Motor neuron (in vitro differentiated cells): Measurements from ENCODE around the gene HHIP. TPM values are rescaled to one million over a fixed set of nuclear protein-coding genes. Genes with fewer than 3 reads are reported as not detected.

Source experiments
- ATAC-seq, 8 experiments: fragments of 200-7000 bp; cut with Tn5 transposase; replicated peaks in 6 of 8; 2 replicates each; pipeline ENCODE4 v1.8.0; 2021; ENCODE audit warnings: mild to moderate bottlenecking in 8 of 8, moderate library complexity in 8 of 8
- H3K27ac ChIP-seq, 2 donors: fragments of 250-450 bp; sonication (Bioruptor Pico); 2 replicates each; pipeline ENCODE4 v1.9.0; 2021; ENCODE audit warnings: antibody characterized with exemption in 2 of 2, mild to moderate bottlenecking in 2 of 2, moderate library complexity in 1 of 2
- H3K4me1 ChIP-seq, 2 donors: fragments of 250-450 bp; sonication (Bioruptor Pico); replicated peaks in 1 of 2; 2 replicates each; pipeline ENCODE4 v1.6.1; 2021; ENCODE audit warnings: antibody characterized with exemption in 2 of 2, mild to moderate bottlenecking in 2 of 2, moderate library complexity in 1 of 2
- H3K4me3 ChIP-seq, 5 donors: fragments of 250-450 bp; sonication (Bioruptor Pico); 2 replicates each; pipeline ENCODE4 v1.9.0; 2021; ENCODE audit warnings: antibody characterized with exemption in 5 of 5, mild to moderate bottlenecking in 5 of 5, moderate library complexity in 4 of 5
- WGBS, 10 experiments: fragments of 450-650 bp; shearing (Covaris generic); methylation state at CpG; one replicate each; pipeline ENCODE4 v1.0.0; 2022; 5-methylcytosine and 5-hydroxymethylcytosine counted together
- in situ Hi-C, 9 experiments: fragments of 400-800 bp; cut with MboI; loops; one replicate each; pipeline ENCODE4 v1.15.0; 2021; ENCODE audit warnings: low sequenced_read_pairs in 9 of 9, low pct_unique_long_range_greater_than_20kb in 2 of 9; ENCODE audit not compliant: unreplicated experiment in 9 of 9
- total RNA-seq, 8 experiments: library from RNA; unstranded; fragments of 300-600 nt; gene quantifications; 2 replicates each; pipeline versions ENCODE4 v1.2.3 to v1.2.4, GENCODE V29; 2022

Gene HHIP
- total RNA-seq, 8 experiments from 2014 or later, result 0.25 to 7.8 (median 3.7) TPM

DNA sequence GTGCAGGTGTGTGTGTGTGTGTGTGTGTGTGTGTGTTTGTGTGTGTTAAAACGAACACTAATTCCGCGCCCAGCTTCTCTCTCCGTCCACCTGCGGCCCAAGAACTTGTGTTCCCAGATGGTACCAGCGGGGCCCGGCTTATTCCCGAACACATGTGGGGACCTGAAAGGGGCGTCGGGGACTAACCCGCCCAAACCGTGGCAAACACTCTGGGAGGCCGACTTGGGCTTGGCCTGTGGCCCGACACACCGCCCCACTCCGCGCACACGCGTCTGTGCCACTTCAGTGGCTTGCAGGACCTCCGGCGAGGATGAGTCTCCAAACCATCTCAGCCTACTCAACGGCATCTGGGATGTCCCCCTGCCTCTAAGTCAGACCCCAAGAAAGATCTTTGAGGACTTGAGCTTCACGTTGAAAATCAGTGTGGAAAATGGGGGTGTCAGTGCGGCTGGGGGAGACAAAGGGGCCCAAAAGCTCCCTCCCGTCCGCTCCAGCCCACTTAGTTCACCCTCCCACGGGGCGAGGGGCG lies 790 bp upstream of the HHIP start:
- peak overlapping the region; percentile 46 to 60 (median 52) for H3K4me3 ChIP-seq
- no peak overlapping the region for H3K27ac ChIP-seq
- H3K4me1 ChIP-seq, result peaks cover 2 to 17% of the 10 kb centered on the region in 2 donors
- 60 to 97% (median 88%) methylated on average over 2 to 8 of the region's 29 CpGs; no CpG with 5 or more reads in 7 of the 10 experiments for WGBS, 10 experiments
- no peak for ATAC-seq
- in situ Hi-C loops, result loop anchor here in 1 of 9 experiments (25.0 kb wide), 1 partner anchor 117 kb away; no protein-coding TSS in a partner anchor

DNA sequence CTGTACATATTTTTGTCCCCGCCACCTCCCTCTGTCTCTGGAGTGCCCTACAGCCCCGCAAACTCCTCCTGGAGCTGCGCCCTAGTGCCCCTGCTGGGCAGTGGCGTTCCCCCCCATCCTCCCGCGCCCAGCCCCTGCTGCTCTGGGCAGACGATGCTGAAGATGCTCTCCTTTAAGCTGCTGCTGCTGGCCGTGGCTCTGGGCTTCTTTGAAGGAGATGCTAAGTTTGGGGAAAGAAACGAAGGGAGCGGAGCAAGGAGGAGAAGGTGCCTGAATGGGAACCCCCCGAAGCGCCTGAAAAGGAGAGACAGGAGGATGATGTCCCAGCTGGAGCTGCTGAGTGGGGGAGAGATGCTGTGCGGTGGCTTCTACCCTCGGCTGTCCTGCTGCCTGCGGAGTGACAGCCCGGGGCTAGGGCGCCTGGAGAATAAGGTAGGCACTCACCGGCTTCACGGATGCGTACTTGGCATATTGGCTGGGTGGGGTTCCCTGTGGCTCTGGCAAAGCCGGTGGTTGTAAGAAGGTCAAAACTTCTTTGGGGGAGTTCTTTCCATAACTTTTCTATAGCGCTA lies 653 bp downstream of the HHIP start:
- 0% methylated on average over 1 to 16 of the region's 22 CpGs; no CpG with 5 or more reads in 5 of the 10 experiments for WGBS, 10 experiments
- in situ Hi-C loops, result loop anchor here in 1 of 9 experiments (25.0 kb wide), 1 partner anchor 116 kb away; no protein-coding TSS in a partner anchor
- Histone ChIP-seq H3K4me3 (peak overlapping the region; percentile 46 to 60 (median 52)), H3K27ac (no peak overlapping the region), H3K4me1 (peaks cover 8 to 24% of the 10 kb centered on the region in 2 donors)
- peak; percentile 40 to 81 (median 70) for ATAC-seq

DNA sequence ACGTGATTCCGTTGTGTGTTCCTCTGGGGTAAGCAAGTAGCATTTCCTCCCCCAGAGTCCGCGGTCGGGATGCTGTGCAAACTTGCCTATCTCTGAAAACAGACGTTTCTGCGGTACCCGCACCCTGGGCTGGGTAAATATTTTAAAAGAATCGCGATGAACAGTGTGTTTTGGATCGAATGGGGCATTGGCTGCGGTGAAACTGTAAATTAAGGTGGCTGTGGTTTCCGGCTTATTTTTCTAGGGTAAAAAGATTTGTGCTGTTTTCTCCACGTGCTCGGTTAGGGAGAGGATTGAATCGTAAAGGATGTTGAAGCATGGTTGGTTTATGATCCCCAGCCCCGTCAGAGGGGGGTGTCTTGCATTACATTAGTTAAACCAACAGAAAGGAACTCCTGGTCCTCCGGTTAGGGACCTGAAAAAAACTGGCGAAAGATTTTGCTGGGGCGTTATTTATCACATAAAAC lies 1.2 kb downstream of the HHIP start:
- H3K27ac ChIP-seq, result no peak overlapping the region
- WGBS, 10 experiments, result 0 to 88% (median 3%) methylated on average over 2 to 18 of the region's 20 CpGs; no CpG with 5 or more reads in 1 of the 10 experiments
- ATAC-seq, result peak in 3 of 8 experiments; percentile 3 to 4 (median 4)
- peaks cover 8 to 24% of the 10 kb centered on the region in 2 donors for H3K4me1 ChIP-seq
- H3K4me3 ChIP-seq, result peak overlapping the region; percentile 46 to 60 (median 52)
- in situ Hi-C loops, result loop anchor here in 1 of 9 experiments (25.0 kb wide), 1 partner anchor 115 kb away; no protein-coding TSS in a partner anchor

DNA sequence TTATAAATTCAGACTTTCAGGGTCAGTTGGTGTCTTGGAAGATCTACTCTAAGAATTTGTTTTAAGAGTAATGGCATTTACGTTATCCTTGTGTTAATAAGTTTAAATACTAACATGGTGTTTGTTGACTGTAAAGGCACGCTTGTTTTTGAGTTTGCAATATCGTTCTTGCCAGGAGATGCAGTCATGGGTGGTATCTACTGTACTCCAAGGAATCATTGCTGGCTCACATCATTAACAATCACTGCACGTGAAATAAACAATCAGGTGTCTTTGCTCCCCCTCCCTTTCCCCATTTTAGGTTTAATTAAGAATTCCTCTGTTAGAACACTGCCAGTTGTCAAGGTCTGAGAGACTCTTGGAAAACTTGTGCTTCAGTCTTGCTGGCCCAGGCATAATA lies 1.6 kb downstream of the HHIP start:
- 0 to 77% (median 32%) methylated on average over 2 to 4 of the region's 4 CpGs; no CpG with 5 or more reads in 2 of the 10 experiments for WGBS, 10 experiments
- Histone ChIP-seq H3K27ac (no peak overlapping the region), H3K4me3 (peak overlapping the region; percentile 46 to 60 (median 52)), H3K4me1 (peaks cover 8 to 24% of the 10 kb centered on the region in 2 donors)
- ATAC-seq, result no peak
- in situ Hi-C loops, result loop anchor here in 1 of 9 experiments (25.0 kb wide), 1 partner anchor 115 kb away; no protein-coding TSS in a partner anchor

DNA sequence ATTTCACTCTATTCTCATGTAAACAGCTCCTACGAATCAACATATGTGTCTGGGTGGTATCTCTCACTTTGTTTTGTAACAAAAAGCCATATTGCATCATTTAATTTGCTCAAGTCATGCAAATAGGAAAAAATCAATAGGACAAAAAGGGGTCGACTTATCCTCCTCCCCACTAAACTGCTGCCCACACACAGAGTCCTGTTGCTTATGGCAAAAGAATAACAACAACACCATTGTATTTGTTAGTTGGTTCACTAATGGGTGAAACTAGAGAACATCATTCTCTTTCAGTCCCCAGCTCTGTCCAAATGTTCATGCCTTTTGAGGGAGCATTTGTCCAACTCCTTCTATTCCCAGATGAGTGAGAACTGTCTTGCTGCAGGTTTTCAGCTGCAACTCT lies 2.1 kb downstream of the HHIP start:
- no peak overlapping the region for H3K27ac ChIP-seq
- peaks cover 8 to 24% of the 10 kb centered on the region in 2 donors for H3K4me1 ChIP-seq
- H3K4me3 ChIP-seq, result peak overlapping the region; percentile 46 to 60 (median 52)
- ATAC-seq, result peak in 3 of 8 experiments; percentile 42 to 53 (median 47)
- in situ Hi-C loops, result loop anchor here in 1 of 9 experiments (25.0 kb wide), 1 partner anchor 114 kb away; no protein-coding TSS in a partner anchor
- WGBS, 10 experiments, result 0 to 73% (median 13%) methylated on average over 1 to 2 of the region's 2 CpGs; no CpG with 5 or more reads in 4 of the 10 experiments

DNA sequence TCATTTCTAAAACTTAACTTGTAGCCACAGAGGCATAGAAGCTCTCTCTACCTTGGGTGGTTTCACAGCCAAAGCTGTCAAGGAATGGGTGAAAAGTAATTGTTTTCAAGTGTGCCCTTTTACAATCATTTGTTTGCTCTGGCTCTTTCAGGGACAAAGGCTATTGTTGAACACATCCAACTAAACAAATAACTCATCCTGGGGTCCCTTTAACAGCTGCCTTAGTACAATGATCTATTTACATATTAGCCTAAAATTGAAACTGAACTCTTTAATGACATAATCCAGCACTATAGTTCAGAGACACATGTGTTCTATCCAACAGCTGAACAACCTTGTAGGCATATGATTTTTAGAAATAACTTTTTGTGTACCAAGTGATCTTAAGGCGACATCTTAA lies 3.7 kb downstream of the HHIP start:
- Histone ChIP-seq H3K4me1 (peaks cover 13 to 24% of the 10 kb centered on the region in 2 donors), H3K4me3 (no peak overlapping the region), H3K27ac (peak overlapping the region in 1 of 2 donors; percentile 24)
- 17 to 86% (median 46%) methylated on average over 1 of the region's 1 CpG; no CpG with 5 or more reads in 2 of the 10 experiments for WGBS, 10 experiments
- peak in 3 of 8 experiments; percentile 3 to 25 (median 13) for ATAC-seq
- in situ Hi-C loops, result loop anchor here in 1 of 9 experiments (25.0 kb wide), 1 partner anchor 113 kb away; no protein-coding TSS in a partner anchor

DNA sequence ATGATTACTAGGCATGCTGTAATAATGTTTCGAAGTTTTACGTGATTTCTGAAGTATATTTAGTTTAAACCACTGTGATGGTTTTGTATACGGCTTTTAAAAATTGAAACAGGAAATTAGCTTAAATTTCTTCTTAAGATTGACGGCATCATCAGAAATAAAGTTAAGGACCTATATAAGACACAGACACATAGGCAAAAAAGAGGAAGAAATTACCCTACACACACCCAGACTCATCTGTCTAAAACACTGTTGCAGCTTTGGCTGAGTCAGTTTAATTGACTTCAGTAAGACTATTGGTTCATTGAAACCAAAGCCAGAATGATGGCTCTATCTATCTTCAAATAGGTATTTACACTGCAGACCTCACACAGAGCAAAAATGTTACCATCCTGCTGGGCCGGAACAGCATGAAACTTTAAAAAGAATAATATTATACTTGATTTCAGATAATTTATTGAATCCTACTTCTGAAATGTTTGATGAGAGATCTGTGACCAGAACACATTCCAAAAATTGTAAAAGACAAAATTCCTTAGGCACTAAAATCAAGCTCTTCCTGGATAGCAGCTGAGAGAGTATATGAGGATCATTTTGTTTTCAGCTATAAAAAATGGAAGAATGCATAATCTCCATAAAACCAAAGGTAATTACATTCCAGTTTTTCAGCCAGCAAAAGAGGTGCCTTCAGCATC lies 4.5 kb downstream of the HHIP start:
- WGBS, 10 experiments, result 20 to 100% (median 77%) methylated on average over 1 to 5 of the region's 5 CpGs
- in situ Hi-C loops, result no loop called here
- Histone ChIP-seq H3K4me3 (no peak overlapping the region), H3K4me1 (peaks cover 11 to 24% of the 10 kb centered on the region in 2 donors), H3K27ac (peak overlapping the region in 1 of 2 donors; percentile 24)
- no peak for ATAC-seq

DNA sequence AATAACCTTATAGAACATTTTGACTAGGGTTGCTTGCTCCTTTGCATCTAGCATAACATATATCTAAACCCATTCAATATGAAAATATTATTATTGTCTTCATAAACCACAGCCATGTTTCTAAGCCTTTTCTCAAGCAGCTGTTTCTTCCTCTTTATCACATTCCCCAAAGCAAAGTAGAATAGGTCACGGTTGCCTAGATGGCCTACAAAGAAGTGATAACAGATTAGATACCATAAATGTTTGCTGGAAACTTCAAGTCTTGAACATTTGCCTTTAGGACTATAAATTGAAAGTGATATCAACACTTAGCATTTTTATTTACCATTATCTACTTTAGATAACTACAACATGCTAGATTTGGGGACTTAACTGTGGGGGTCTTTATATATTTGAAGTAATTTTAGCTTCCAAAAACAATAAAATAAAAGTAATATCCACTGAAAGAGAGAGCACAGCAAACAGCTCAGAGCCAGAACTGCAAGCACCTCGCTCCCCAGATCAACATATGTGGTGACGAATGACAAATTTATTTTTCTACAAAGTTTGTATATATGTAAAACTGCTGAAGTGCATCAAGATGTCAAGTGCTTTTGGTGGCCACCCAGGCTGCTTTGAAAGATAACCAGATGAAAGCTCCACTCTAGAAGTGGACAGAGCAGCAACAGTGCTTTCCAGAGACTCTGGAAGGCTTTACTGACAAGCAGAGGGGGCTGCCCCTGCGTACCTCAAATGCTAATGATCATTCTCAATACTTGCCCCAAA lies 8.0 kb downstream of the HHIP start:
- Histone ChIP-seq H3K4me1 (peaks cover 11 to 19% of the 10 kb centered on the region in 2 donors), H3K27ac (no peak overlapping the region), H3K4me3 (no peak overlapping the region)
- ATAC-seq, result no peak
- in situ Hi-C loops, result no loop called here
- 42 to 100% (median 78%) methylated on average over 1 to 4 of the region's 4 CpGs for WGBS, 10 experiments

DNA sequence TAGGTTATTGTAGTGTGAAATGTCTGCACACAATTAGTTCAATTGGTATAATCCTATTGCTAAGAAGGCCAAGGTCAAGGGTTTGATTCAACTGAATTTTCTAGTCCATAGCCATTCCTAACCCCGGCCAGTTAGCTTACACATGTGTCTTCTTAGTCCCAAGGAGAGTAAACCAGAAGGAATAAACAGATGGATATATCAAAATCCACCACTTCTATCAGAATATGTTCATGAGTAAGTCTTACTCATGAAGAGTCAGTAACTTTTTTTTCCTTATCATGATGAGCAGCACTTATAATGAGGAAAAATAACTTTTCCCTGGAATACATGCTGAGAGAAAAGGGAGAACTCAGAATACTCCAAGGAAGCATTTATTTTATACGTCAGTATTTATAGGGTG lies 9.5 kb downstream of the HHIP start:
- Histone ChIP-seq H3K27ac (no peak overlapping the region), H3K4me1 (peaks cover 4 to 7% of the 10 kb centered on the region in 2 donors), H3K4me3 (no peak overlapping the region)
- in situ Hi-C loops, result no loop called here
- WGBS, 10 experiments, result 69 to 100% (median 85%) methylated on average over 1 to 2 of the region's 2 CpGs
- ATAC-seq, result no peak

DNA sequence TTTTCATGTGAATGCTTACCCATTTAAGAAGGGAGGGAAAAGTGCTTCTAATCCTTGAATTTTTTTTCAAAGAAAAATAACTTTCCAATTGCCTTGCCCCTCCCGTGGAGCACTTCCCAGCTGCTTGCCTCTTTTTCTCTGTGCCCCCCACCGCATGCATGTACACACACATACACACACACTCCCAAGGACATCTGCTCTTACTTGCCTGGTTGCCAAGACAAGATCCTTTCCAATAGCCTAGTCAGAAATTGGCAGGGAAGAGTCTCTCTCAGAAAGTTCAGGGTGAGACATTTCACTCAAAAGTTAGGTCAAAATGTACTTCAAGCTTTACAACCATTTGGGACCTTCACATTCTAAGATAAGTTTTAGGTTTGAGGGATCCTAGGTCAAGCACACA lies 10.9 kb downstream of the HHIP start:
- WGBS, 10 experiments, result 0 to 80% (median 31%) methylated on average over 1 to 2 of the region's 2 CpGs; no CpG with 5 or more reads in 4 of the 10 experiments
- Histone ChIP-seq H3K27ac (no peak overlapping the region), H3K4me1 (peaks cover 0 to 4% of the 10 kb centered on the region in 2 donors), H3K4me3 (no peak overlapping the region)
- in situ Hi-C loops, result no loop called here
- ATAC-seq, result peak in 3 of 8 experiments; percentile 22 to 91 (median 67)

DNA sequence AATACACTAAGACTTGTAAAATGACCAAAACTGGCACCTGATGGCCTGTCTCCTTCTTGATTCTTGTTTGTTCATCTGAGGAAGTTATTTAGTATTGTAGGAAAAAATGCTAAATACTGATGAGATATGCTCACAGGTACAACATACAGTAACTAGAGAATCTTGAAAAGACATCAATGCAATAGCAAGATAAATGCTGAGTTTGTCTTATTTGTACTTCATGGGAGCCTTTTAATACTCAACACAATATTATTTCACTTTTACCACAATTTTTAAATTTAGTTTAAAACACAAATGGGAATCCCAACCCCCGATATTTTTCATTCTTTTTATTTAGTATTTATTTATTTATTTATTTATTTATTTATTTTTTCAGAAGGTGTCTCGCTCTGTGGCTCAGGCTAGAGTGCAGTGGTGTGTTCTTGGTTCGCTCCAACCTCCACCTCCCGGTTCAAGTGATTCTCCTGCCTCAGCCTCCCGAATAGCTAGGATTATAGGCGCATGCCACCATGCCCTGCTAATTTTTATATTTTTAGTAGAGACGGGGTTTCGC lies 12.1 kb downstream of the HHIP start:
- no peak overlapping the region for H3K4me3 ChIP-seq
- ATAC-seq, result no peak
- H3K4me1 ChIP-seq, result peaks cover 0 to 4% of the 10 kb centered on the region in 2 donors
- 82 to 100% (median 98%) methylated on average over 2 to 8 of the region's 8 CpGs for WGBS, 10 experiments
- in situ Hi-C loops, result no loop called here
- no peak overlapping the region for H3K27ac ChIP-seq

DNA sequence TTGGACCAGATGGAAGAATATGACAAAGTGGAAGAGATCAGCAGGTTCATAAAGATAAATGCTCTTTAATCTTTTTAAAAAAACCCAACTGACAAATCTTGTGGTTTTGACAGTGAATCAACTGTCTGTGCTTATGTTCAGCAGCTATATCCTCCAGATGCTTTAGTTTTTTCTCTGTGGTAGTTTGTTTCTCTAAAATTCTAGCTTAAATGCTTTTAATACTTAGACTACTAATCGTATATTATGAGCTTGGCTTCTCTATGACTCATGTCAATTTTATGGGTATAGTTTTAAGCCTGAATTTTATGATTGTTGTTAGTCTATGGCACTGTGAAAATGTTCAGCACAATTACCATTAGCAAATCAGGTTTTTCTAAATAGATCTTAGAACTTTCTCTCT lies 12.9 kb downstream of the HHIP start:
- 0 to 100% (median 20%) methylated on average over 1 of the region's 1 CpG; no CpG with 5 or more reads in 3 of the 10 experiments for WGBS, 10 experiments
- ATAC-seq, result no peak
- in situ Hi-C loops, result no loop called here

More for the DNA sequence above, 12.9 kb downstream of the HHIP start:
- H3K4me1 ChIP-seq, result peaks cover 0 to 4% of the 10 kb centered on the region in 2 donors
- no peak overlapping the region for H3K4me3 ChIP-seq
- no peak overlapping the region for H3K27ac ChIP-seq
